Duodenal mucosa (tissue), 2 donors: ENCODE measurements around the gene LIMA1.

Experiments used
- H3K27ac ChIP-seq: one replicate; pipeline ENCODE4 v1.7.0; 2013; ENCODE audit warnings: low read depth, low read length
- H3K27me3 ChIP-seq, 2 donors: one replicate each; pipeline ENCODE4 v1.7.0; 2013; ENCODE audit warnings: low read length in 2 of 2, control low read depth in 1 of 2; ENCODE audit not compliant: insufficient read depth in 2 of 2, control insufficient read depth in 1 of 2
- H3K36me3 ChIP-seq, 2 donors: one replicate each; pipeline ENCODE4 v1.7.0; 2013; ENCODE audit warnings: low read length in 2 of 2, control low read depth in 1 of 2; ENCODE audit not compliant: insufficient read depth in 2 of 2, control insufficient read depth in 1 of 2
- H3K4me1 ChIP-seq, 2 donors: one replicate each; pipeline ENCODE4 v1.7.0; 2013; ENCODE audit warnings: low read length in 2 of 2, control low read depth in 1 of 2; ENCODE audit not compliant: insufficient read depth in 2 of 2, control insufficient read depth in 1 of 2
- H3K4me3 ChIP-seq, 2 donors: one replicate each; pipeline ENCODE4 v1.7.0; 2013; ENCODE audit warnings: low read length in 2 of 2, low read depth in 1 of 2
- H3K9ac ChIP-seq, 2 donors: one replicate each; pipeline ENCODE4 v1.7.0; 2013; ENCODE audit warnings: low read length in 2 of 2, low read depth in 1 of 2
- H3K9me3 ChIP-seq, 2 donors: one replicate each; pipeline ENCODE4 v1.7.0; 2013; ENCODE audit warnings: low read length in 2 of 2, control low read depth in 1 of 2; ENCODE audit not compliant: control insufficient read depth in 1 of 2

LIMA1 gene

DNA sequence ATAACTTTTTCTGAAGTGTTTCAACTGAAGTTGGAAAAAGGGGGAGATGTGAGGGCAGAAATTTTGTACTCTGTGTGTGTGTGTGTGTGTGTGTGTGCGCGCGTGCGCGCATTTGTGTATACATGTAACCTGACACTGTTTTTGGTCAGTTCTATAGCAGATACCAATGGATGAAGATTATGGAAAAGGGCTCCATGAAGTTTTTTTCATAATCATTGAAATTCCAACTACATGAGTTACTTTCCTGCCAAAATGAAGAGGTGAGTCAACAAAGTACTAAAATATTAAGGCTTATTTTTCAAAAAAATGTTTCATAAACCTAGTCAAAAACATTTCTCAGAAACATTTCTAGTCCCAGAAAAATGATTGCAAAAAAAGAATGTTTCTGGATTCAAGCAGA lies 90.4 kb downstream of the LIMA1 start:
- no peaks in the 10 kb centered on the region for H3K27me3 ChIP-seq
- no peaks in the 10 kb centered on the region for H3K9me3 ChIP-seq
- peaks cover 26 to 46% of the 10 kb centered on the region in 2 donors for H3K36me3 ChIP-seq
- H3K4me3 ChIP-seq = no peak overlapping the region
- H3K4me1 ChIP-seq = peaks cover 23 to 31% of the 10 kb centered on the region in 2 donors
- no peak overlapping the region for H3K27ac ChIP-seq
- no peak overlapping the region for H3K9ac ChIP-seq

DNA sequence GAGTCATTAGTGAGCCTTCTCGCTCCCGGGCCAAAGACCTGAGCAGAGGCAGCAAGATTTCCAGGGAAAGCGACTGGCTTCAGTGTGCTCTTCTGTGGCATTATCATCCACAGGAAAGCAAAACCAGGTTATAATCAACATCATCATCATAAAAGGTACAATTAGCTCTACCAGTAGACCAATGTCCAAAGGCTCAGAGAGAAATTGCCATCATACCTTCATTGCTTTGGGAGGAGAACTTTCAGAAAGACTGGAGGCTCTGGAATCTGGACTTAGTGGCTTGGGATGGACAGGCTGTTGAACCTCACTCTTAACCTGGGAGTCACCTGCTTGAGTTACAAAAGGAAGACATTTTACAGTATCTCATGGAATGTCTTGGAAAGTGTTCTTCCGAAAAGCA lies 91.1 kb downstream of the LIMA1 start:
- Histone ChIP-seq H3K27ac (no peak overlapping the region), H3K4me1 (peaks cover 25 to 31% of the 10 kb centered on the region in 2 donors)

DNA sequence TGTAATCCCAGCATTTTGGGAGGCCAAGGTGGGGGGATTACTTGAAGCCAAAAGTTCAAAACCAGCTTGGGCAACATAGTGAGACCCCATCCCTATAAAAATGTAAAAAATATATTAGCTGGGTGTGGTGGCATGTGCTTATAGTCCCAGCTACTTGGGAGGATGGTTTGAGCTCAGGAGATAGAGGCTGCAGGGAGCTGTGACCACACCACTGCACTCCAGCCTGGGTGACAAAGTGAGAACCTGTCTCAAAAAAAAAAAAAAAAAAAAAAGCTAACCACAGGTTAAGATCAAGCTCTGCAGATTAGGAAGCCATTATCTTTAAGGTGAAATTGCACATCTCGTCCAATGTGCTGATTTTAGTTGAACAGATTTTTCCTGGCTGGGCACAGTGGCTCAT lies 92.5 kb downstream of the LIMA1 start:
- Histone ChIP-seq H3K9me3 (no peaks in the 10 kb centered on the region), H3K36me3 (peaks cover 25 to 46% of the 10 kb centered on the region in 2 donors), H3K27me3 (no peaks in the 10 kb centered on the region), H3K4me1 (peaks cover 27 to 40% of the 10 kb centered on the region in 2 donors), H3K27ac (no peak overlapping the region), H3K9ac (no peak overlapping the region), H3K4me3 (no peak overlapping the region)

More for the DNA sequence above, 91.1 kb downstream of the LIMA1 start:
- Histone ChIP-seq H3K27me3 (no peaks in the 10 kb centered on the region), H3K9ac (no peak overlapping the region), H3K4me3 (no peak overlapping the region), H3K9me3 (no peaks in the 10 kb centered on the region), H3K36me3 (peaks cover 31 to 52% of the 10 kb centered on the region in 2 donors)

DNA sequence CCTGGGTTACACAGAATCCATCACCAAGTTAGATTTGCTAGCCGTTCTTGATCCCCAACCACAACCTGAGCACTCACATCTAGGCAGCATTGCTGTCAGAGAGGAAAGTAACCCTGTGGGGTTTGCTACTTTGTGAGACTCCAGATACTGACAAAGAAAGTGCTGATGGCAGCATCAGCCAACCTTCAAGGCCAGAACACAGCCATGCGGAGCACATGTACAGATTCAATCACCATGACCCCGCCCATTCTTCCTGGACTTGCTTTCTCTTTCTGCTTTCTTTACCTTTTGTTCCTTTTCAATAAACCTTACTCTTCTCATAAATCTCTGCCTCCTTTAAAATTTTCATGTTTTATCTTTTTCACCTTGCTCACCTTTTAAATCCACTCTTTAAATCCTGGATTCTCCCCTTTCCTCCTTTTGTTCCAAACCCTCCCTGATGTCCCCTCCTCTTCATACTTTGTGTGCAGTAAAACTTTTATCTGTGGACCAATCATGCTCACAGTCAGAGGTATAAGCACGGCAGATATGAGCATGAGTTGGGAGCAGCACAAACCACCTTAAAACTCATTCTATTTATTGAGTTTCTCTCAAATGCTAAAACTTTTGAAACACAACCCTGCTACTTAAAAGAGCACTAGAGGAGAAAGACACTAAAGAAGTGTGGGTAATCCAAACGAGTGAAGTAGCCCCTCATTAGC lies 94.3 kb downstream of the LIMA1 start:
- peaks cover 19 to 38% of the 10 kb centered on the region in 2 donors for H3K36me3 ChIP-seq
- H3K9me3 ChIP-seq = no peaks in the 10 kb centered on the region
- H3K27me3 ChIP-seq = no peaks in the 10 kb centered on the region
- H3K4me1 ChIP-seq = peaks cover 28 to 49% of the 10 kb centered on the region in 2 donors
- no peak overlapping the region for H3K9ac ChIP-seq
- H3K4me3 ChIP-seq = no peak overlapping the region
- no peak overlapping the region for H3K27ac ChIP-seq

DNA sequence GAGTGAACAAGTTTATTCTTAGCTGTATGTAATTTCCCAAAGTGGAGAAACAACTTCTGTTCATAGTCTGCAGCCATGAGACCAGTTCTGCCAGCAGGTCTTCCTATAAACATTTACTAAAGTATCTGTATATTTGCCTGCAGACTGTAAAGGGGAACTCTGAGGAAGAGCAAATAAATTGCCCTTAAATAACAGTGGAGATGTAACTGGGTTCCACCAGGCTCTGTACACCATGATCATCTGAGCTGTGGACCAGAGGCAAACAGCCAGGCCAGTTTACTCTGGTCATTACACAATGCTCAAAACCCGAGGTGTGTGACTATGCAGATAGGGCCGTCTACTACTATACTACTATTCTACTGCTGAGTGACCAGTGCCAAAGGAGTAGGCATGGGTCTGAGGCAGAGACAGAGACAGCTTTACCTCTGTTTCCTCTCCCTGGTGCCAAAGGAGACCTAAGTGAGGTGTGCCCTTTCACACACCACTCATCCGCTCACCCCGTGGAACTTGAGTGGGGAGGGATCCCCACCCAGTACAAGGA lies 95.0 kb downstream of the LIMA1 start:
- Histone ChIP-seq H3K4me3 (no peak overlapping the region), H3K9ac (no peak overlapping the region), H3K9me3 (no peaks in the 10 kb centered on the region), H3K27me3 (no peaks in the 10 kb centered on the region), H3K4me1 (peaks cover 28 to 49% of the 10 kb centered on the region in 2 donors), H3K27ac (no peak overlapping the region), H3K36me3 (peaks cover 20 to 39% of the 10 kb centered on the region in 2 donors)

DNA sequence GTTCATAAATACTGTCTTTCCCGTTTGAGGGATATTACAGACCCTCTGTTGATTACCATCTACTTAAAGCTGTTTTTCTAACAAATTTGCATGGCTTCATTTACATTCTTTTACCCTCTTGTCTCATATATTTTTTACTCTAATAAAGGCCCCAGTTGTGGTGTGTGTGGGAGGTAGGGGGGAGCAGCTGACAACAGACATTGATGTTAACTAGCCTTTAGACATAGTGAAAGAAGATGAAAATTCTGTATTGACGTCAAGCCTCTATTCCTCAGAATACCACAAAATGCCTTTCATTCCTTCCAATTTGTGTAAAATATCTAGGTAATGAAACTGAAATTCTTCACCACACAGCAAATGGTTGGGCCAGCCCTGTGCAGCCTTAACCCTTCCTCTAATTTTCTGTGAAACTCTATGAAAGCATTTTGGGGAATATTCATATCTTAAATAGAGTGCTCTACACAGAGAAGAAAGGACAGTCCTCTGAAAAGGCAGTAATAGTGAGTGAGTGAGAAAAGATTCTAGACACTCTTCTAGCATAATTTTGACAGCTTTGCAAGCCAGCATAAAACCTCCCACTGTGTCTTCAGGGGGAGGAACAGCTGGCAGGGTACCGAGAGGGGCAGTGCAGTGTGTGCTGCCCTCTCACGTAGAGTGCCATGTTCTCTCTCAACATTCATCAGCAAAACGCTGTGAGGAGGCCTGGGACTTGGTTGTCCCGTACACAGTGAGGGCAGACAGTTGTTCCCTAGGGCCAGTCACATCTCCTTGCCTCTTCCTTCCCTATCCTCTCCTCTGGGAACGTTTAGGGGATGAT lies 96.0 kb downstream of the LIMA1 start:
- no peak overlapping the region for H3K9ac ChIP-seq
- H3K4me3 ChIP-seq = no peak overlapping the region
- H3K4me1 ChIP-seq = peaks cover 22 to 43% of the 10 kb centered on the region in 2 donors
- H3K27ac ChIP-seq = peak overlapping the region; percentile 62
- no peaks in the 10 kb centered on the region for H3K27me3 ChIP-seq
- H3K9me3 ChIP-seq = no peaks in the 10 kb centered on the region
- H3K36me3 ChIP-seq = peaks cover 20 to 39% of the 10 kb centered on the region in 2 donors

DNA sequence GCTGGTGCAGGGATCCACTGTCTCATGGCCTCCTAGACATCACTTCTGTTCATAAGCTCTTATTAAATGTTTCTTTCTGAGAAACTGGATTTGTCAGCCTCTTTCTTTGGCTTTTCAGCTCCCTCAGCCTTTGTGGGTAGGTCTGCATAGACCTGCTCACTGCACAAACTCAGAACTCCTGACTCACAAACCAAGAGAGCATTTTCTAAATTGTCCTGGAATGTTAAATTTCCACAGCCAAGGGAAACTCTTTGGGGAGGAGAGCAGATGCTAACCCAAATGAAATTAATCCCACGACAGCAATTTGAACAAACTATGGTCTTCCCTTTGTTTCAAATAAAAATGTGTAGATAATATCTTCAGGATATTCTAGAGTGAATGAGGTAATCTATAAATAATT lies 96.6 kb downstream of the LIMA1 start:
- Histone ChIP-seq H3K27ac (no peak overlapping the region), H3K4me3 (no peak overlapping the region), H3K36me3 (peaks cover 24 to 41% of the 10 kb centered on the region in 2 donors), H3K4me1 (peaks cover 22 to 43% of the 10 kb centered on the region in 2 donors), H3K27me3 (no peaks in the 10 kb centered on the region), H3K9me3 (no peaks in the 10 kb centered on the region), H3K9ac (no peak overlapping the region)

DNA sequence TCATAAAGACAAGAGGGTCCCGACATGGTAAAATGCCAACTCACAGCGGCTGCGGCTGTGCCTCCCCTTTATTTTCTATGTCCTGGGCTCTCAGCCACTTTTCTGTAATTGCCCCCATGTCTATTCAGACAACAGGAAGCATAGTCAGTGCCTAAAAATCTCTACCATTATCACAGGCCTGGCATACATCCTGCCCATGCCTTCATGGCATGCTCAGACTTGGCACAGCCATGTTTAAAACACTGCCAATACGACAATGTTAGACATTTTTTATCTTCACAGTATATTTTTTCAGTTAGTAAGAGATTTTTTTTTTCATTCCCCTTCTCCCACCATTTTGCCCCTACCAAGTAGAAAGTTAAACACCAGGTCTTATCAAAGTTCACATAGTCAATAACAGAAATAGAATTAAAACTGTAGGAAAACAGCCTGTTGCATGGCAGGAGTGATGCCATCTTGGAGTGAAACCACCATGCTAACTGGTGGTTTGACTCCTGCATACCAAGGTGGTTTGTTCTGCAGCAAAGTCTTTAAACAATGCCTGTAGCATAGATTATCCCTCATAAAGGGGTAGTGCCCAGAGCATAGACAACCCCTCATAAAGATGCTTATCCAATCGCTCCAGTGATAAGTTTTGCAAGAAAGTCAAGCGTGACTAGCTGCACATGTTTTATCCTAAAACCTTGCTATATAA lies 97.2 kb downstream of the LIMA1 start:
- Histone ChIP-seq H3K4me1 (peaks cover 22 to 43% of the 10 kb centered on the region in 2 donors), H3K27me3 (no peaks in the 10 kb centered on the region), H3K9ac (no peak overlapping the region), H3K9me3 (no peaks in the 10 kb centered on the region), H3K4me3 (no peak overlapping the region), H3K36me3 (peaks cover 26 to 44% of the 10 kb centered on the region in 2 donors), H3K27ac (no peak overlapping the region)

DNA sequence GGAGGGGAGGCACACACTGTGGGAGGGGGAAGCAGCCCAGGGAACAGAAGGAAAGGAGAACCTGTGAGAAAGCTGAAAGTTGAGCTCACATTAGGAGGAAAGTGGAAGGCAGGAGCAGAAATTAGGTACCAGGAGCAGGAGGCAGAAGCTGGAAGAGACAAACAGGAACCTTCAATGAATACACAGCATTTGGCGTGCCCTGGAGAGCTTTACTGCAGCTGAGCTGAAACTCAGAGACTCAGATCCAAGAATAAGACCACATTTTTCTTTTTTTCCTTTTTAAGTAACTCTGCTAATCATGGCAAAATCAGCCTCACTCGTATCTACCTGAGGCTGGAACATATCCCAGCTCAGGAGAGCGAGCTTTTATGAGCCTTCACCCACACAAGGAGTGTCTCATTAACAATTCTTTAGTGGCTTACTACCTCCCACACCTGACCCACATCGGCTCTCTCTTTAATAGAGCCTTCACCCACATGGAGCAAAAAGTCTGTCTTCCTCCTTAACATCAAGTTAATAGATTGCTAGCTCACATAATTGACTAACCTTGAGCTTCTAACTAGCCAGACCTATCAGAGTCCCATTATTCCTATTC lies 97.9 kb downstream of the LIMA1 start:
- peak overlapping the region in 1 of 2 donors; percentile 28 for H3K9ac ChIP-seq

More for the DNA sequence above, 97.9 kb downstream of the LIMA1 start:
- Histone ChIP-seq H3K27me3 (no peaks in the 10 kb centered on the region), H3K4me1 (peaks cover 22 to 43% of the 10 kb centered on the region in 2 donors), H3K9me3 (no peaks in the 10 kb centered on the region), H3K4me3 (no peak overlapping the region), H3K36me3 (peaks cover 26 to 46% of the 10 kb centered on the region in 2 donors), H3K27ac (no peak overlapping the region)
